Measurements from ENCODE around the gene APOLD1.
"Not testable (repeated sequence)": the region's sequence is repeated elsewhere in the genome, so short reads cannot be mapped to it uniquely, and the experiment has no call there.

Gene APOLD1

GRCh38 chr12:12784911-12785814, at the start of gene APOLD1:
Gene APOLD1 (plus strand): TSS chr12:12785659. CDS start chr12:12785692, 33 bp downstream.
- no peak for DNase-seq (ENCODE audit: low spot score)

GRCh38 chr12:12736759-12737676, 48.4 kb upstream of the APOLD1 start:
- peak; percentile 77 for DNase-seq (ENCODE audit: low spot score)

DNA sequence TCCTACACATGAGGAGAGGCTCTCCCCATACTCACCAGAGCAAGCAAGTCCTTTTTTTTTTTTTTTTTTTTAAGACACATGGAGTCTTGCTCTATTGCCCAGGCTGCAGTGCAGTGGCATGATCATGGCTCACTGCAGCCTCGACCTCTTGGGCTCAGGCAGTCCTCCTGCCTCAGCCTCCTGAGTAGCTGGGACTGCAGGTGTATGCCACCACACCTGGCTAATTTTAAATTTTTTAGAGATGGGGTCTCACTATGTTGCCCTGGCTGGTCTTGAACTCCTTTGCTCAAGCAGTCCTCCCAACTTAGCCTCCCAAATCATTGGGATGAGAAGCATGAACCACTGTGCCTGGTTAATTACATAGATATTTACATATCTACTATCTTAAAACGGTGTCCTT, 47.3 kb upstream of the APOLD1 start:
- DNase-seq (ENCODE audit: low spot score), result not testable (repeated sequence)

DNA sequence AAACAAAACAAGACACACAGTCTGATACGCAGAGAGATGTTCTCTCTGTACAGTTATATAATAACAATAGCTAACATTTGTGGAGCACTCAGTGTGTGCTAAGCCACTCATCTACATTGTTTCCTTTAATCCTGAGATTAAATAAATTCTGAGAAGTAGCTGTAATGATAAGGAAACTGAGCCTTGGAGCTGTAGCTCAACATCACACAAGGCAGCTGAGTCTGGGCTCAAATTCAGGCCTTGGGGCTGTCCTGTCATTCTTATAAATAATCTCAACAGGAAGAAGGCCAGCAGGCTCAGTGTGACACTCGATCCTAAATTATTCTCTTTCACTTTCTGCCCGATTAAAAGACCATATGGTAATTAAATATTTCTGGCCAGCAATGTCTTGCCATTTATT, 43.8 kb upstream of the APOLD1 start:
- DNase-seq (ENCODE audit: low spot score), result no peak

DNA sequence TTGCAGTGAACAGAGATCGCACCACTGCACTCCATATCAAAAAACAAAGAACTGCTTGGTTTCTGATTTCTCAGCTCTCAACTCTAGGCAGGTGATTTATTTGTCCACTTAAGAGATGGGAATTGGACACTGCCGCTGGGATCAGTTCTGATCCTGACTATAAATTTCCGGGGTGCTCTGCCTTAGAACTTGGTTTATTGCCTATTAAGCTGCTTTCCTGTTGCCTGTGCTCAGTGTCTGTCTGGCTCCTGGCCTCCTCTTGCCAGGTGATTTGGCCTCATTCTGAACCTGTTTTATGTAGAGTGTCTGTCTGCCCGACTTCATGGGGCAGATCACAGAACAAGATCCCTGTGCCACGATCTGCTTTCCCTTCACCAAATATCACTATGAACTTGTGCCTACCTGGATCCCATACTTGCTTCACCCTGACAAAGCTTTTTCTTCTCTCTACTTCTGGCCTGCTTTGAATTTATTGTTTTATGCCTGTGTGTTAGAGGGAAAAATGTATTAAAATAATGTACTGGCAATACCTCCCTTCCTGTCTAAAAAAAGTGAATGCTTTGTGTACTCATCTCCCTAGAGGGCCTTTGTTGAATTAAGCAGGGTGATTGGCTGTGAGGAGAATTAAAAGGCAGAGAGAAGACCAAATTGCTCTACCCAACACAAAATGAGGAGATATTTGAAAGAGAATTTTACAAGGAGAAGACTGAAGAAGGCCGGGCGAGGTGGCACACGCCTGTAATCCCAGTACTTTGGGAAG, 40.7 kb upstream of the APOLD1 start:
- DNase-seq (ENCODE audit: low spot score), result no peak

- DNase-seq (ENCODE audit: low spot score), result no peak
These were observed 39.8 kb upstream of the APOLD1 start for GRCh38 chr12:12745576-12746211.

GRCh38 chr12:12747278-12747677, 38.2 kb upstream of the APOLD1 start:
- DNase-seq (ENCODE audit: low spot score), result no peak

DNA sequence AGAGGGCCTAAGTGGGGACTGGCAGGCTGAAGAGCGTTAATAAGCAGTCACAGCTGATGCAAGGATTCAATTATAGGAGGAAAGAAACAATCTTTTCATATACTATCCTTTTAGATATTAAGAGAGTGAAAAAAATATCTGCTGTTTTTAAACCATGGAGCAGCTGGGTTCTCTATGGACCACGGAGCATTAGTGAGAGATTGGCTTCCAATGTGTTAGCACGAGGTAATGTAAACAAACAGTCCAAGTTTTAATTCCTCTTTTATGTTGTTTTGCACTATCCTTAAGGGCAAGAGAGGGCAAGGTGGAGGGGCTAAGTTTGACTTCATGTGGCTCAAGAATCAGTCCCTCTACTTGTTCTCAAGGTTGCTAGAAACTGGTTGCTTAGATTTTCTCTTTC, 37.4 kb upstream of the APOLD1 start:
- no peak for DNase-seq (ENCODE audit: low spot score)

DNA sequence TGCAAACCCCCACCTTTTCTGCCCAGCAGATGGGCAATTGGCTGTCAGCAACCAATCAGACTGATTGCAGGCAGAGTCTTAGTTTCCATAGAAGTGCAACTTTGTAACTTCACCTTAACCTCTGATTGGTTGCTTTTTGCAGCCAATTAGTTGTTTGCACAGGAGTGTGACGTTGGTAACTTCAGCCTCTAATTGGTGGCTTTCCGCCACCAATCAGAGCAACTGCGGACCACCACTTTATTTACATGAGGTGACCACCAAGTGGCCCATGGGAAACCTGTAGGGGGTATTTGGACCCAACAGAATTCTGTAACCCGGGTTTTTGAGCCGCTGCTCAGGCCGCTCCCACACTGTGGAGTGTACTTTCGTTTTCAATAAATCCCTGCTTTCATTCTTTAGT, 36.0 kb upstream of the APOLD1 start:
- no peak for DNase-seq (ENCODE audit: low spot score)

DNA sequence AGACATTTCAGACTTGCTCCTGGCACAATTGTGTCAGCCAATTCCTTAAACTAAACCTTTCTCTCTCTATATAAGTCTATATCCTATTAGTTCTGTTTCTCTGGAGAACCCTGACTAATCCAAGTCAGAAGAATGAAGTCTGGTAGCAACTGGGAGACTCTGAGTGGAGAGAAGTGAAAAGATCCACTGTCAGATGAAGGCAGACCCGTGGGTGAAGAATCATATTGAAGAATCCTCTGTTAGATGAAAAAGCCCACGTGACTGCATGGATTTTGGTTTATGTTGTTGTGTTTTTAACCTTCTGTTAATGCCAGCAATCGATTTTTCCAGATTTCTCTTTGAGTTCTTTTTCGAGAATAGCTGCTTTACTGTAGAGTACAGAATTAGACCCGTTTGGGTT, 29.5 kb upstream of the APOLD1 start:
- no peak for DNase-seq (ENCODE audit: low spot score)

GRCh38 chr12:12757121-12757520, 28.3 kb upstream of the APOLD1 start:
- DNase-seq (ENCODE audit: low spot score), result no peak

DNA sequence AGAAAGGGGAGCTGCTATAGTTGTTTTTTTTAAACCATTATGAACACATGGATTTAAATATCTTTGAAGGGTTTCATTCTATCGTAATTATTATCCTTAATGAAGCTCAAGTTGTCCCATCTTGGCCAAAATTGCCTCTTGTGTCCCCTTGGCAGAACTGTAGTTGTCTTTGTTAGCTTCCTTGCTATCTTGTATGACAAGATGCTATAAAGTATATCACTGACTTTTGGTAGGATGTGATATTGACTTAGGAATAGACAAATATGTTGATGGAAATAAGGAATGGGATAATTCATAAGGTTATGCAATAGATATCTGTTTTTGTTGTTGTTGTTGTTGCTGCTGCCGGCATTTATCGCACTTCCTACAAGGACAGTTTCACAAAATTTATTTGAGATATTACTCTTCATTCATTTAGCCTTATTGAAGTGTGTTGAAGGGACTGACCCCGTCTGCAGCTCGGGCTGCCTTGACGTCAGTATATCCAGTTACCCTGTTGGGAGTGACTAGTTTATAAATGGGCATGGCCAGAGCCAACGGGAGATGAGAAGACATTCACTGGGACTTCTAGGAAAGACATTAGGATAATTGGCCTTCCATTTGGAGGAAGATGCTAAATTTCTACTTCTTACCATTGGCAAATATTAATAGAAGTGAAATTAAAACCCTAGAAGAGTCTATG, 26.1 kb upstream of the APOLD1 start:
- DNase-seq (ENCODE audit: low spot score), result no peak

- DNase-seq (ENCODE audit: low spot score), result no peak
These were observed 20.6 kb upstream of the APOLD1 start for GRCh38 chr12:12764824-12765223.

DNA sequence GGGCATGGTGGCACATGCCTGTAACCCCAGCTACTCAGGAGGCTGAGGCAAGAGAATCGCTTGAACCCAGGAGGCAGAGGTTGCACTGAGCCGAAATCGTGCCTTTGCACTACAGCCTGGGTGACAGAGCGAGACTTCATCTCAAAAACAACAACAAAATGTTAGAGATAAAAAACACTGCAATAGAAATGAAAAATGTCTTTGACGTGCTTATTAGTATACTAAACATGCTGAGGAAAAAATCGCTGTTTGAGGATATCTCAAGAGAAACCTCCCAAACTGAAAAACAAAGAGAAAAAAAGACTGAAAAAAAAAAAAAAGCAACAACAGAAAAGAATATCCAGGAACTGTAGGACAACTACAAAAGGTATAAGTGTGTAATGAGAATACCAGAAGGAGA, 15.2 kb upstream of the APOLD1 start:
- no peak for DNase-seq (ENCODE audit: low spot score)

DNA sequence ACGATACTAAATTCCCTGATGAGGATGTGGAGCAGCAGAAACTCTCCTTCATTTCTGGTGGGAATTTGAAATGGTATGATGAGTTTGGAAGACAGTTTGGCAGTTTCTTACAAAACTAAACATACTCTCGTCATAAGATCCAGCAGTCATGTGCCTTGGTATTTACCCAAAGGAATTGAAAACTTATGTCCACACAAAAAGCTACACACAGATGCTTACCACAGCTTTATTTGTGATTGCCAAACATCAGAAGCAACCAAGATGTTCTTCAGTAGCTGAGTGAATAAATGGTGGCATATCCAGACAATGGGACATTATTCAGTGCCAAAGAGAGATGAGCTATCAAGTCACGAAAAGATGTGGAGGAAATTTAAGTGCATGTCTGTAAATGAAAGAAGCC, 10.7 kb upstream of the APOLD1 start:
- no peak for DNase-seq (ENCODE audit: low spot score)

GRCh38 chr12:12776261-12776660, 9.2 kb upstream of the APOLD1 start:
- DNase-seq (ENCODE audit: low spot score), result no peak

DNA sequence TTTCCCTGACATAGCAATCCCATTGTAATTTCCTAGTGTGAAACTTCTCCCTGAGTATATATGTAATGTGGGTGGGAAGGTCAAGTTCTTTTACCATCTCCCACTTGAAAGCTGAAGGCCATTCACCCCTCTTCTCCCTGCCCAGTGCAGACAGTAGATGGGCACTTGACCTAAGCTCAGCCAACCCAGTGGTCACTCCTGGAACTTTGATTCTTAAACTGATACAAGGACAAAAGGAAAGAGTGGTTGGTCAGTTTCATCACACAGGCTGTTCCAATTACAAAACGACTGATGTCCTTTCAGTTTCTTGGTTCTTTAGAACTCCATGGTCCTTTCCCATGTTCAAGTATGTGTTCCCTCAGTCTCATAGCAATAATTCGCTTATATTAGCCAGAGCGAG, 8.4 kb upstream of the APOLD1 start:
- DNase-seq (ENCODE audit: low spot score), result no peak

- DNase-seq (ENCODE audit: low spot score), result no peak
These were observed 6.5 kb upstream of the APOLD1 start for GRCh38 chr12:12779007-12779406.

DNA sequence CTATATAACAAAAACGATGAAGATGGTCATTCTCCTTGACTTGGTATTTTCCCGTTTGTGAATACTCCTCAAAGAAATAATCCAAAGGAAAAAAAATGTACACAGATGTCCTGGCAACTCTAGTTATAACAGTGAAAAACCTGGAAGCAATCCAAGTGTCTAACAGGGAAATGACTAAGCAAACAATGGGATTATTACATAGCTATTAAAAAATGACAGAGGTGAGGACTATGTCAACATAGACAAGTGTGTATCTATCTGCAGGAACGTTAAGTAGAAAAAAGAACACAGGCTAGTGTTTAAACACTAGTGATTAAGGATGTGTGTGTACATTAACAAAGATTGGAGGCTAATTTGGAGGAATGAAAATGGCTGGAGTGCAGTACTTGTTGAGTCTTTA, 5.9 kb upstream of the APOLD1 start:
- DNase-seq (ENCODE audit: low spot score), result peak; percentile 64

DNA sequence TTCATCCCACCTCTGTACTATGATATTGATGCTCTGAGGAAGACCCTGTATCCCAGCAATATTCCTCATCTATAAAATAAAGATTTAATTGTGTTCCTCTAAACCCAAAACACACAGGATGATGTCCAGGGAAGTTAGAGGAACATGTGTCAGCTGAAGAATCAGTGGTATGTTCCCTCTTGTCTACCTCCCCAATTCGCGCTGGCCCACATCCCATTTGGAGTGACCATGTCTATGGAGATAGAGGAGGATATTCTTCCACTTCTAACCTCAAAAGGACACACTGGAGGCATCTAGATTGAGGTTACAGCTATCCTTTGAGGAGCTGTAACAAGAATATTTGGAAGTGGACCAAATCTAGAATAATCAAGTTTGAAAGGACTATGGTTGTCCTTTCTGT, 1.3 kb upstream of the APOLD1 start:
- DNase-seq (ENCODE audit: low spot score), result no peak

DNA sequence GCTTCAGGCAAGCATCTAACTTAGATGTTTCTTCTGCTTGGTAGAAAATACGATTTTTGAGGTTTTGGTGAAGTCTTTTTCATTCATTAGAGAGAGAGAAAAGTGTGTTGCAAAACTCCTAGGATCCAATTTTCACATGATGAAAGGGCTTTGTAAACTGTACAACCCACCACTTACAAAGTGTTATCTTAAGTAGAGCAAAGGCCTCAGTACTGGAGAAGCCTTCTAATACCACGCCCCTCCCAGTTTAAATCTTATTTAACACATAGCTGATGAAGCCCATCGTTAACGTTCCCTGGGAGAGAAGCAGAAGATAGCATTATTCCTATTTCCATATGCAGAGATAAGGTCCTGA, 869 bp downstream of the APOLD1 start:
- no peak for DNase-seq (ENCODE audit: low spot score)
